CD1c-positive myeloid dendritic cell (primary cell): ENCODE data around the gene CHRNA4.

Experiments used
- DNase-seq: peaks from one replicate; pipeline ENCODE4 v3.0.0-alpha.2; 2016; ENCODE audit errors: extremely low spot score

The CHRNA4 gene

DNA sequence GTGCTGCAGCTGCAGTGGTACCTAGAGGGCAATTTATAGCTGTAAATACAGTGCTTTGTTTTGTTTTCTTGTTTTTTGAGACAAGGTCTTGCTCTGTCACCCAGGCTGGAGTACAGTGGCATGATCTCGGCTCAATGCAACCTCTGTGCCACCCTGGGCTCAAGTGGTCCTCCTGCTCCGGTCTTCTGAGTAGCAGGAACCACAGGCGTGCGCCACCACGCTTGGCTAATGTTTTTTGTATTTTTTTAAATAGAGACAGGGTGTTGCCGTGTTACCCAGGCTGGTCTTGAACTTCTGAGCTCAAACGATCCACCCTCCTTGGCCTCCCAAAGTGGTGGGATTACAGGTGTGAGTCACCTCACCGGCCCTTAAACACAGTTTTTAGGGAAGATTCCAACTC, 26.8 kb downstream of the CHRNA4 start:
- DNase-seq: no peak

GRCh38 chr20:63333241-63333836, 27.8 kb downstream of the CHRNA4 start:
- DNase-seq: no peak

DNA sequence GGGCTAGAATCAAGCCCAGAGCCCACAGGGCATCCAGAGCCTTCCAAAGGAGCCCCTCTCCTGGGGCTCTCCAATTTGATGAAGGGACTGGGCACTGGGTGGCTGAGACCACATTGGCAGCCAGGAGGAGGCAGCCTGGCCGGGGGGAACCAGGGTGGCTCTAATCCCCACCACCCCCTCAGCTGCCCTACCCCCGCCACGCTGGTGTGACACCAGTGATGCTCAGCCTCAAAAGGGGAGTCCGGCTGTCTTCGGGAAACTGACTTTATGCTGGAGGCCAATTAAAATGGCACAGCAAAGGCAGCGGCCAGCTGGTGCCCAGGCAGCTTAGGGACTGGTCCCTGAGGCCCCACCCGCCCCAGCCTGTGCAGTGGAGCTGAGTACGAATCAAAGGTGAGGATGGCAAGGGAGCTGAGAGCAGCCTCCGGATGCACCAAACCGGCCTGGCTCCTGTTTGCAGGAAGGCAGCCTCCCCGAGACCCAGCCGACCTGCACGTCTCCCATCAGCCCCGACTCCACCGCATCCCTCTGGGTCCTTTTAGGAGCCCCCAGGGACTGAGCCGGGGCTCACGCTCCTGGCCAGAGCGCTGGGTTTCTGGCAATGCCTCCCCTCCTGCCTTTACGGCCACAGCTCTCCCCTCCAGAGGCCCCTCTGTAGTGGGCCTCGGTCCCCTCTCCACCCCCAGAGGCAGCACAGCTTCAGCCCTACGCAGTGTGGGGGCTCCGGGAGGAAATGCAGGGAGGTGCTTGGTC, 28.5 kb downstream of the CHRNA4 start:
- DNase-seq: no peak

- no peak for DNase-seq
Measured at GRCh38 chr20:63331741-63332400, 29.3 kb downstream of the CHRNA4 start.

DNA sequence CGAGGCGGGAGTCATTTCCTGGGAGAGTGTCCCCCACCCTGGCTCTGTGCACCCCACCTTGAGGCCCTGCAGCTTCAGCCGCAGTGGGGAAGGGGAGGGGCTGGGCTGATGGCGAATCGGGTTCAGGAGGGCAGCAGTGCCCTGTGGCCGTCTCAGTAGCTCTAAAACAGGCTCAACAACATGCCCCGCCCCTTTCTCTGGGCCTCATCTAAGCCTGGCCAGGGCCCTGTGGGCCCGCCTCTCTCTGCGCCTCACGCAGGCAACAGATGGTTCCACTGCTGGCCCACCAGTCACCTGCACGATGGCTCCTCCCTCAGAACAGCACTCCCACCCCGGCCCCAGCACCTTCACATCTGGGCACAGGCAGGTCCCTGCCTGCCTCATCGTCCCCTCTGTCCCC, 30.2 kb downstream of the CHRNA4 start:
- no peak for DNase-seq

DNA sequence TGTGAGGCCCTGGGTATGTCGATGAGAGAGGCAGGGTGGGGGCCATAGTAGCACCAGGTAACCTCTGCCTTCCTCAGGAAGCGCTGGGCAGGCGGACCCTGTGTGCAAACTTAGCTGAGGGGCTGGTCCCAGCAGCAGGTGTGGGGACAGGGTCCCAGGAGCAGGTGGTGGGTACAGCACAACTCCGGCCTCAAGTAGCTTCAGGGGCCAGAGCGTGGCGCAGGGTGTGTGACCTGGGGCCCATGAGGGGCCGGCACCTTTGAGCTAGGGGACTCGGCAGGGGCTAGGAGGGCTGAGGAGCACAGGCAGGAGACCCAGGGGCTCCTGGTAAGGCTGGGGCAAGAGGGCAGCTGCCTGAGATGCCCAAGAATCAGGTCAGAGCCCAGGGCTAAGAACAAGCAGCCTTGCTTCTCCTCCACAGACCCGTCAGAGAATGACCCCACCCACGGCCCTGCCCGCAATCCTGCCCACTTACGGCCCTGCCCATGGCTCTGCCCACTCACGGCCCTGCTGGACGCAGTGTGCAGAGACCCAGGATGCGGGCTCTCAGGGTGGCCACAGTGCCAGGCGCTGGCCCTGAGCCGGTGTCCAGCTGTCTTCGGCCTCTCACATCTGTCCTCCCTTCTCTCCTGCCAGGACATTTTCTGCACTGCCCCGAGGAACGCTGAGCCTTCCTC, 30.9 kb downstream of the CHRNA4 start:
- no peak for DNase-seq

DNA sequence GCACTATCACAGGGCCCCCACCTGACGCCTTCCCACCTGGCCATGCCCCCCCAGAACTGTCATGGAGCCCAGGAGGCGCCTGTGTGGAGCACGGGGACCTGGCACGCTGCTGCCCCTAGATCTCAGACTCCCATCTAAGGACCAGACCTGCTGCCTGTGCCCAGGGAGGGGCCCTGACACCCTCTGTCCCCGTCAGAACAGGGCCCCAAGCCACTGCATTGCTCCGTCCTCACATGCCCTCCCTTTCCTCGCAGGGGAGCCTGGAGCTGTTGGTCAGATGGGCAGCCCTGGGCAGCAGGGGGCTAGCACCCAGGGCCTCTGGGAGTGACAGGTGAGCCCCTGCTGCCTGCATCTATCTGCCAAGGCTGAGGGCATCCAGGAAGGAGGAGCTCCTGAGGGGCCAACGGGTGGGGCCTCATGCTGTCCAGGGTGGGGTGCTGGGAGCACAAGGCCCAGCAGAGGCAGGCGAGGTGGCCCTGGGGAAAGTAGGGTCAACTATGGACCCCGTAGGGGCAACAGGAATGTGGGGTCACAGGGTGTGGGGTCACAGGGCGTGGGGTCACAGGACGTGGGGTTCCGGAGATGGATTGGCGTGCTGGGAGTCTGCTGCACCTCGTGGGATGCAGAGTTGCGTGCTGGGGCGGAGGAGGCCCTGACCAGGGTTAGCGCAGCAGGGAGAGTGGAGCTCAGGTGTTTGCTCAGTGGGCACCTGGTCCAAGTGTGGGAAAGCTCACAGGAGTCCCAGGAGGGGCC, 31.6 kb downstream of the CHRNA4 start:
- no peak for DNase-seq

- no peak for DNase-seq
Measured at GRCh38 chr20:63328718-63329275, 32.4 kb downstream of the CHRNA4 start.

DNA sequence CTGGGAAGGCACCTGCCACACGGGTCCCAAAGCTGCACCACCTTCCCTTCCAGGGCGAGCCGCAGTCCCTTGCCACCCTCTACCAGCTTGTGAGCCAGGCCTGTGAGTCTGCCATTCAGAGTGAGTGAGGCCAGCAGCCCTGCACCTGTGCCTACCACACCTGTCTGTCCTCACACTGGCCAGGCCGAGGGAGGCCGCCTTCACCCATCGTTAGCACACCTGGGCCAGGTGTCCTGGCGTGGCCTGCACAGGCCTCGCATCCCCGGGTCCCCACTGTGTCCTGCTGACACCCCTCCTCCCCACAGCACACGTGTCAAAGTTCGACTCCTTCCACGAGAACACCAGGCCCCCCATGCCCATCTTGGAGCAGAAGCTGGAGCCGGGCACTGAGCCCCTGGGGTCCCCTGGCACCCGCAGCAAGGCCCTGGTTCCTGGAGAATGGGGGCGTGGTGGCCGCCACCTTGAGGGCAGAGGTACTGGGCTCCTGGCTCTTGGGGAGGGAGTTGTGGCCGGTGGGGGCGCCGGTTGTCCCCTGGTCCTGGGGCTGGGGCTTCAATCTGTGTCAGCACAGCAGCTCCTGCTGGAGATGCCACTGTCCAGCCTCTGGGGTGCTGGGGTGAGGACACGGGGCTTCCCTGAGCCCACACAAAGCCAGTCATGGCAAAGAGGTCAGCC, 33.0 kb downstream of the CHRNA4 start:
- no peak for DNase-seq

DNA sequence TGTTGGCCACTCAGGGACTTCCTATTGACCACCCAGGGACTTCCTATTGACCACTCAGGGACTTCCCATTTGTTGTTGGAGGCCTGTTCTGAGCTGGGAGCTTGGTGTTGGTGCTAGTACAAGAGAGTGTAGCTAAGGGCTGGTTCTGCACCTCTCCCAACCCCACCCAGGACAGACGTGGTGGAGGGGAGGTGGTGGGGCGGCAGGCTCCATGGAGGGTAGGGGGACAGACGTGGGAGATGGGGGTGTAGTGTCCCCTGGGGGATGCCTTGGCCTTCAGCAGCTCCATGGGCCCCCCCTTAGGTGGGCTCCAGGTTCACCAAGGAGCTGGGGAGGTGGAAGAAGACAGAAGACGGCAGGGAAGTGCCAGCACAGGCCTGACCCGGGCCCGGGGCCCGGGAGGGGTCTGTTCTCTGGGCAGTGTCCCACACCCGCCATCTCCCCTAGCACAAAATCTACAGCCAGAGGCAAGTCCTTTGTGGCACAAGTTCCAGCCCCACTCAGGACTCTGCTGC, 33.9 kb downstream of the CHRNA4 start:
- DNase-seq: no peak

DNA sequence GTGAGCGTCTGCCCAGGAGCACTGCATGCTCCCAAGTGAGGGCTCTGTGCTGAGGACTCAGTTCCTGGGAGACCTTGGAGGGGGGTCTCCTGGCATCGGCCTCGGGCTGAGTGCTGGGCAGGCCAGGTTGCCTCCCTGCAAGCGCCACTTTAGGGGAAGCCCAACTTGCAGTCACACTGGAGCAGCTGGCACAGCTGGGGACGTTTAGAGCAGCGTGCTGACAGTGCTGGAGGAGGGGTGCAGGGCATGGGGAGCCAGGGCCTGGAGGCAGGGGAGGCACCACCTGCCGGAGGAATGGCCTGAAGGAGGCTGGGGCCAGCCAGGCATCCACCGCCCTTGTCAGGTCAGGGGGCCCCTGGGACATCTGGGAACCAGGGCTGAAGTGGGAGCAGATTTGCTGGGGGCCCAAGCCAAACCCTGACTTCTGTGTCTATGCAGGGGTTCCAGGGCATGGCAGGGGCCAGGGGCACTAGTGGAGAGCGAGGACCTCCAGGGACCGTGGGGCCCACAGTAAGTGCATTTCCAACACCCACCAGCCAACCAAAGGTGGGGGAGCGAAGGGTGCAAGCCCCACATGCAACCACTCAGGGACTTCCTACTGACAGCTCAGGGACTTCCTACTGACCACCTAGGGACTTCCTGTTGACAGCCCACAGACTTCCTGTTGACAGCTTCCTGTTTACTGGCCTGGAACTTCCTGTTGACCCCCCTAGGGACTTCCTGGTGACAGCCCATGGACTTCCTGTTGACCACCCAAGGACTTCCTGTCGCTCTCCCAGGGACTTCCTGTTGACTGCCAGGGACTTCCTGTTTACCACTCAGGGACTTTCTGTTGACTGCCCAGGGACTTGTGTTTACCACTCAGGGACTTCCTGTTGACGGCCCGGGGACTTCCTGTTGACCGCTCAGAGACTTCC, 34.6 kb downstream of the CHRNA4 start:
- peak; percentile 4 for DNase-seq

DNA sequence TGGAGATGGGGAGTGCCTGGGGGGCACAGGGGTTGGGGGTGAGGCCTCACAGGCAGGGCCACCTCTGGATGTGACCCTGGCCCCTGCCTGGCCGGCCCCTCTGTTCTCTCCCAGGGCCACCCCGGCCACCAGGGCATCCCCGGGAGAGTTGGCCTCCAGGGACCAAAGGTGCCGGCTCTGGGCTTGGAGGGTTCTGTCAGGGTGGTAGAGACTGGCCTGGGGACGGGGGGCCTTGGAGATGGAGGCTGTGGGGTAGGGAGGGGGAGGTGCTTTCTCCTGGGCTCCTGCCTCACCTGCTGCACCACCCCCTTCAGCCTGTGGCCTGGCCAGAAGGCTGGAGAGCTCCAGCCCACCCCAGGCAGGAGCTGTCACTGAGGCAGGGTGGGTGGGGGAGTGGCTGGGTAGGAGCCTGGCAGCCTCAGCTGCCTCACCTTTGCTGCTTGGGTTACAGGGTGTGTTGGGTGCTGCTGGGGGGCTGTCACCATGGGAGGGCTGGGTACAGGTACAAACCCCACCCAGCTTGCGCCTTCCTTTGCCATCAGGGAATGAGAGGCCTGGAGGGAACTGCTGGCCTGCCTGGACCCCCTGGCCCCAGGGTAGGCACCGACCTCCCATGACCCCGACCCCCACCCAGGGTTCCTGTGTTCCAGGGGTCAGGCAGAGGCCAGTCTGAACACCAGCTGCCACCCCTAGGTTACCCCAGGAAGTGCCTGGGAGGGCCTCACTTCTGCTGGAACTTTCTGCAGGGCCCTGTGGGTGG, 35.4 kb downstream of the CHRNA4 start:
- no peak for DNase-seq

- DNase-seq: no peak
Measured at GRCh38 chr20:63325021-63325471, 36.1 kb downstream of the CHRNA4 start.

GRCh38 chr20:63323357-63323981, 37.7 kb downstream of the CHRNA4 start:
- DNase-seq: no peak

GRCh38 chr20:63322933-63323273, 38.2 kb downstream of the CHRNA4 start:
- DNase-seq: no peak

DNA sequence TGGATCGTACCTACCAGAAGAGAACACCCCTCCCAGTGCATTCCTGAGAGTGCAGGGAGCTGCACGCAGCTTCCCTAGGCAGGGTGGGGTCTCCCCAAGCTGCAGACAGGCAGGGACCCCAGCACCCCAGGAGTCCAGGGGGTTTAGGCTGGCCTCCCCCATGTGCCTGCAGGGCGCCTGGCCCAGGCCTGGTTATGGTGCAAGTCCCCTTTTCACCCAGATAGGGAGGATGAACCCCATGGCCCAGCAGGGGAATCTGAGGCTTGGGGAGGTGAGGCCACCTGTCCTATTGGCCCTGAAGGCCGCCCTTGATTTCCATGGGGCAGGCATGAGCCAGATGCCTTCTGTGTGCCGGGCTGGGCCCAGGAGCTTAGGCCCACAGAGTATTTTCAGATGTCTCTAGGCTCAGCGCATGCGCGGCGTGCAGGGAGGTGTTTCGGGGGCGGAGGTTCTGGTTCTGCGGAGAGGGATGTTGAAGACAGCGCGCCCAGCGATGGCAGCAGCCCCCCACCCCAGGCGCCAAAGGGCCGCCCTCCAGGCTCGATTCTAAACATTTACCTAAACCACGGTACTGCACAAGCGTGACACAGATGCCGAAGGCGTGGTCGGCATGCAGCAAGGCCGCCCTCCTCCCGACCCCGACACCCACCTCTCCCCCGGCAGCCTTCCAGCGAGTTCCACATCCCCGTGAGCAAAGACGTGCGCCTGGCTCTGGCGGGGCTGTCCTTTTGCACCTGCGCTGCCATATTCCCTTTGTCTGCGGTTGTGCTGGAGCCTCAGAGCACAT, 38.8 kb downstream of the CHRNA4 start:
- DNase-seq: no peak

GRCh38 chr20:63321148-63321831, 39.9 kb downstream of the CHRNA4 start:
- DNase-seq: no peak
